Measurements from ENCODE around the gene CHCHD6.

The CHCHD6 gene

GRCh38 chr3:126760541-126760940, 56.5 kb downstream of the CHCHD6 start:
- TF ChIP-seq POLR2AphosphoS5 (IDR thresholded peaks at IDR 0.05; ENCODE audit: low read depth, low read length) (no peak), SIN3A (IDR thresholded peaks at IDR 0.05; ENCODE audit: borderline replicate concordance, insufficient read depth, low read length) (no peak)

DNA sequence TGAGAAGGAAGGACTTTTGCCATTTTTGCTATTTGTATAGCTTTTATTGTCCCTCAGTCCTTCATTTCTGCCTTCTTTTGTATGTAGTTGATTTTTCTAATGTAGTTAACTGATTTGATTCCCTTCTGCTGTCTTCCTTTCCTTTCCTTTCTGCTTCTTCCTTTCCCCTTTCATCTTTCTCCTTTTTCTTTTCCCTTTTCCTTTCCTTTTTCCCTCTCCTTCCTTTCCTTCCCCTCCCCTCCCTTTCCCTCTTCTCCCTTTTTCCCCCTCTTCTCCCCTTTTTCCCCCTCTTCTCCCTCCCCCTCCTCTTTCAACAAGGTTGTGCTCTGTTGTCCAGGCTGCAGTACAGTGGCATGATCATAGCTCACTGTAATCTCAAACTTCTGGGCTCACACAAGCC, 59.0 kb downstream of the CHCHD6 start:
- no peak for TF ChIP-seq REST (IDR thresholded peaks at IDR 0.05; ENCODE audit: insufficient read depth in 1 of 2, low read depth in 2 of 2, low read length in 2 of 2)
- TF ChIP-seq FOXP2 (optimal IDR thresholded peaks at IDR 0.05; ENCODE audit: borderline replicate concordance, extremely low read depth, extremely low read length, insufficient read depth): no peak
- no peak for TF ChIP-seq SIN3A (IDR thresholded peaks at IDR 0.05; ENCODE audit: borderline replicate concordance, insufficient read depth, low read length)
- TF ChIP-seq POLR2AphosphoS5 (IDR thresholded peaks at IDR 0.05; ENCODE audit: low read depth, low read length): no peak
- no peak for TF ChIP-seq TAF1 (IDR thresholded peaks at IDR 0.05; ENCODE audit: borderline replicate concordance, insufficient read depth, low read length)

DNA sequence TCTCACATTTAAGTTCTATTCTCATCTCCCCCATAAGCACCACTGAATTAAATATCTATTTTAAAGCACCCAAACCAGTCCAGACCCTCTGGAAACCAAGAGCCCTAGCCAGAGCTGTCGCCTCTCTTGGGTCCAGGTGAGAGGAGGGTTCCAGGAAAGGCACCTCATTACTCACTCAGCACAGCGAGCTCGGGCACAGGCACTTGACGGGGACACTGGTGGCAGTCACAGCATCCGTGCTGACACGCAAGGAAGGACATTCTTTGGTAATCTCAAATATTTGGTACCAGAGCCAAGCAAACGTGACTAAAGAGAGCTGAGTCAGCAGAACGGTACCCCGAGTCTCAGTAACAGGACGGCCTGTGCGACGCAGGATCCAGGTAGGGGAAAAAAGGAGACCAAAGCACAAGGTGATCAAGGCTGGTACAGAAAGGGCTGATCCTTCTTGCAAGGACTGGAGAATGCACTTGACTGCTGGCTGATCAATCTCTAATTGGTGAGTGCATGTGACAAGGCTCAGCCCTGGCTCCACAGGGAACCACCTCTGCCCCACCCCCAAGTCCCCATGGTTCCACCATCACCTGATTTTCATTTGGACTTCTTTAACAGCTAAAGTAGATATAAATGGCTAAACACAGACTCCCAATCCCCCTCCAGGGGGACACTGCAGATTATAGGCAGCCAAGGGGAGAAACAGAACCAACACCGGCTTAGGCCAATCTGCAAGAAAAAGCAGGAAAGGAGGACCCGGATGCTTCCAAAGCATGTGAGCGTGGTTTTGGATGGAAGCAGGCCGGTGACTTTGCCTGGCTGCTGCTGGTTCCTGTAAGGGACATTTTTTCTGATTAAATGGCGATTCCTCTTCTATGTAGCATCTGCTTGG, 61.4 kb downstream of the CHCHD6 start:
- no peak for TF ChIP-seq REST (IDR thresholded peaks at IDR 0.05; ENCODE audit: insufficient read depth in 1 of 2, low read depth in 2 of 2, low read length in 2 of 2)
- TF ChIP-seq FOXP2 (optimal IDR thresholded peaks at IDR 0.05; ENCODE audit: borderline replicate concordance, extremely low read depth, extremely low read length, insufficient read depth): no peak
- TF ChIP-seq TAF1 (IDR thresholded peaks at IDR 0.05; ENCODE audit: borderline replicate concordance, insufficient read depth, low read length): no peak
- no peak for TF ChIP-seq POLR2AphosphoS5 (IDR thresholded peaks at IDR 0.05; ENCODE audit: low read depth, low read length)
- no peak for TF ChIP-seq SIN3A (IDR thresholded peaks at IDR 0.05; ENCODE audit: borderline replicate concordance, insufficient read depth, low read length)

GRCh38 chr3:126766653-126767052, 62.6 kb downstream of the CHCHD6 start:
- no peak for TF ChIP-seq TAF1 (IDR thresholded peaks at IDR 0.05; ENCODE audit: borderline replicate concordance, insufficient read depth, low read length)
- TF ChIP-seq FOXP2 (optimal IDR thresholded peaks at IDR 0.05; ENCODE audit: borderline replicate concordance, extremely low read depth, extremely low read length, insufficient read depth): no peak
- TF ChIP-seq POLR2AphosphoS5 (IDR thresholded peaks at IDR 0.05; ENCODE audit: low read depth, low read length): no peak
- TF ChIP-seq SIN3A (IDR thresholded peaks at IDR 0.05; ENCODE audit: borderline replicate concordance, insufficient read depth, low read length): no peak
- TF ChIP-seq REST (IDR thresholded peaks at IDR 0.05; ENCODE audit: insufficient read depth in 1 of 2, low read depth in 2 of 2, low read length in 2 of 2): no peak

DNA sequence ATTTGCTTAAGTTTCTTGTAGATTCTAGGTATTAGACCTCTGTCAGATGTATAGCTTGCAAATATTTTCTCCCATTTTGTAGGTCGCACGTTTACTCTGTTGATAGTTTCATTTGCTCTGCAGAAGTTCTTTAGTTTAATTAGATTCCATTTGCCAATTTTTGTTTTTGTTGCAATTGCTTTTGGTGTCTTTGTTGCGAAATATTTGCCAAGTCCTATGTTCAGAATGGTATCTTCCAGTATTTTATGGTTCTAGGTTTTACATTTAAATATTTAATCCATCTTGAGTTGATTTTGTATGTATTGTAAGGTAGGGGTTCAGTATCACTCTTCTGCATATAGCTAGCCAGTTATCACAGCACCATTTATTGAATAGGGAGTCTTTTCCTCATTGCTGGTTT, 64.9 kb downstream of the CHCHD6 start:
- TF ChIP-seq FOXP2 (optimal IDR thresholded peaks at IDR 0.05; ENCODE audit: borderline replicate concordance, extremely low read depth, extremely low read length, insufficient read depth): no peak
- no peak for TF ChIP-seq TAF1 (IDR thresholded peaks at IDR 0.05; ENCODE audit: borderline replicate concordance, insufficient read depth, low read length)
- no peak for TF ChIP-seq REST (IDR thresholded peaks at IDR 0.05; ENCODE audit: insufficient read depth in 1 of 2, low read depth in 2 of 2, low read length in 2 of 2)
- no peak for TF ChIP-seq SIN3A (IDR thresholded peaks at IDR 0.05; ENCODE audit: borderline replicate concordance, insufficient read depth, low read length)
- no peak for TF ChIP-seq POLR2AphosphoS5 (IDR thresholded peaks at IDR 0.05; ENCODE audit: low read depth, low read length)
